WI38 (cell line): ENCODE data around the gene LYZL2.

ENCODE experiments used
- H3K4me3 ChIP-seq: 2 replicates; pipeline ENCODE4 v1.5.1; 2011; ENCODE audit warnings: low read depth, mild to moderate bottlenecking, control low read depth, low read length
- CTCF ChIP-seq: IDR thresholded peaks from 2 replicates; pipeline ENCODE4 v1.5.1; 2012; ENCODE audit warnings: low read depth, mild to moderate bottlenecking, control low read depth, low read length

The LYZL2 gene

GRCh38 chr10:30586828-30587227 is 42.7 kb downstream of the LYZL2 start:
- H3K4me3 ChIP-seq = no peak overlapping the region
- TF ChIP-seq CTCF = no peak

GRCh38 chr10:30583778-30584415 is 45.7 kb downstream of the LYZL2 start:
- TF ChIP-seq CTCF = no peak
- peak overlapping the region; percentile 55 for H3K4me3 ChIP-seq

- H3K4me3 ChIP-seq = no peak overlapping the region
- peak; percentile 74 for TF ChIP-seq CTCF
Measured at GRCh38 chr10:30581779-30582380, 47.7 kb downstream of the LYZL2 start.

GRCh38 chr10:30580676-30581075 is 48.9 kb downstream of the LYZL2 start:
- TF ChIP-seq CTCF = no peak
- no peak overlapping the region for H3K4me3 ChIP-seq

GRCh38 chr10:30580241-30580640 is 49.3 kb downstream of the LYZL2 start:
- TF ChIP-seq CTCF = no peak

GRCh38 chr10:30579574-30579973 is 50.0 kb downstream of the LYZL2 start:
- no peak overlapping the region for H3K4me3 ChIP-seq
- TF ChIP-seq CTCF = no peak

More at GRCh38 chr10:30580241-30580640, 49.3 kb downstream of the LYZL2 start:
- no peak overlapping the region for H3K4me3 ChIP-seq

- TF ChIP-seq CTCF = no peak
Measured at GRCh38 chr10:30577048-30577447, 52.5 kb downstream of the LYZL2 start.

More at GRCh38 chr10:30577048-30577447, 52.5 kb downstream of the LYZL2 start:
- H3K4me3 ChIP-seq = no peak overlapping the region
